Measurements from ENCODE around the gene ZNF319.

The ZNF319 gene

DNA sequence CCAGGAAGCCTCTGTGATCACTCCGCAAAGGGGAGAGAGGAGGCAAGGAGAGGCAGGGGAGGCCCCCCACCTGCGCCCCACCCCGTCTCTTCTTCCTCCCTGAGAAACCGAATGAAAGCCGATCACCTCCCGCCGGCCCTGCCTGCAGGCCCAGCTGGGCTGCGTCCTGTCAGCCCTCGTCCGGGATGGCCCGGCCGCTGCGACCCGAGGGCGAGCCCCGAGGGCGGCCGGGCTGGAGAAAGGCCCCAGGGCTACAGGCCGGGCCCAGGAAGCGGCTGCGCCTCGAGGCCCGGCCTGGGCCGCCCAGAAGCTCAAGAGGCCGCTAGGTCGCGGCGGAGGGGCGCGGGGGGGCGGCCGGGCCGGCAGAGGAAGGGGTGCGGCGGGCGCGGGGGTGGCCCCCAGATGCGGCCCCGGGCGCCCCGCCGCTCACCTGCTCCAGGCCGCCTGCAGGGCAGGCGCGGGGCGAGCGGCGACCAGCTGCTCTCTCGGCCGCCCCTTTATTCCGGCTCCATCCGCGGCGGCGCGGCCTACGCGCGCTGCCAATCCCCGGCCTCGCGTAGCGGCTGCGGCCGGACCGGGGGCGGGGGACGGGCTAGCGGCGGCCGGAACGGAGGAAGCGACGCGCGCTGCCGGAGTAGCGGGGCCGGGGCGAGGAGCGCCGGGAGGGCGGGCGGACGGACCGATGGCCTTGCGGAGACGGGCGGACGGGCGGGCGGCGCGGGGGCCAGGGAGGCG, at the start of gene ZNF319:
ZNF319 (minus strand) TSS at position 702 of the 735 bp plus-strand sequence. CDS start 2,407 bp downstream, outside the sequence.
- no peak for FAIRE-seq

DNA sequence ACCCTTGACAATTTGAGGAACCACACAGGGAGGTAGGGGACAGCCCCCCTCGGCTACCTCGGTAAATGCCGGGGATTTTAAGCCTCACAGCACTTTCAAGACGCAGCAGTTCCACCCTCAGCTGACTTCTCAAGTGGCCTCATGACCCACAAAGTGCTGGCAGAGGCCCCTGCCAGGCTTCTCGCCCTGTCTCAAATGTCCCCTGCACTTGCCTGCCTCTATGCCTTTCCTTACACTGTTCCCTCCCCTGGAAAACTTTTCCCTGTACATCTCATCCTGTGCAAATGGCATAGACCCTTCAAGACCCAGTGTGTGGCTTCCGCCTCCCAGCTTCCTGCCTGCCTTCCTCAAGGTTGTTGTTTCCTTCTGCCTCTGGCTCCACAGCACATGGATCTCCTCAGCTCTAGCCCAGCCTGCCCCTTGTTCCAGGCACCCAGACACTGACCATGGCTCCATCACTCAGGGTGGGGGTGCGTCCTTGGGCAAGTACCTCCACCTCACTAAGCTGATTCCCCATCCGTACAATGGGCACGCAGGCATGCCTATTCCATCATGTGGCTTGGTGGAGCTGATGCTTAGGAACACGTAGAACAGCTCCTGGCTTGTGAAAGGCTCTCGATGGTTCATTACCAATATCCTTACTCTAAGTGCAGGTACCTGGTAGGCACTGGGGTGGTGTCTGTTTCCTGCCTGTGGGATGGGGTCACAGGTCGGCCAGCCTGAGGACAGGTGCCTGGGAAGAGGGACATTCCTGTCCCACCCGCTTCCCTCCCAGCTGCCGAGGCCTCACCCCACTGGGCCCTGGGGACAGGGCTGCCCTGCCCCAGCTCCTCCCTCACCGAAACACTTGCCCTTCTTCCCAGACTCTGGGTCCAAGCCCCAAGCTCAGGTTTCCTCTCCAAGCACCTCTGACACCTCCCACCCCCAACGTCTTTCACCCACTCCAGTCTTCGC, 49.0 kb upstream of the ZNF319 start:
- FAIRE-seq: no peak

More for the DNA sequence above, at the start of gene ZNF319:
- no peak for DNase-seq (ENCODE audit: extremely low spot score, insufficient read length, low read depth)

DNA sequence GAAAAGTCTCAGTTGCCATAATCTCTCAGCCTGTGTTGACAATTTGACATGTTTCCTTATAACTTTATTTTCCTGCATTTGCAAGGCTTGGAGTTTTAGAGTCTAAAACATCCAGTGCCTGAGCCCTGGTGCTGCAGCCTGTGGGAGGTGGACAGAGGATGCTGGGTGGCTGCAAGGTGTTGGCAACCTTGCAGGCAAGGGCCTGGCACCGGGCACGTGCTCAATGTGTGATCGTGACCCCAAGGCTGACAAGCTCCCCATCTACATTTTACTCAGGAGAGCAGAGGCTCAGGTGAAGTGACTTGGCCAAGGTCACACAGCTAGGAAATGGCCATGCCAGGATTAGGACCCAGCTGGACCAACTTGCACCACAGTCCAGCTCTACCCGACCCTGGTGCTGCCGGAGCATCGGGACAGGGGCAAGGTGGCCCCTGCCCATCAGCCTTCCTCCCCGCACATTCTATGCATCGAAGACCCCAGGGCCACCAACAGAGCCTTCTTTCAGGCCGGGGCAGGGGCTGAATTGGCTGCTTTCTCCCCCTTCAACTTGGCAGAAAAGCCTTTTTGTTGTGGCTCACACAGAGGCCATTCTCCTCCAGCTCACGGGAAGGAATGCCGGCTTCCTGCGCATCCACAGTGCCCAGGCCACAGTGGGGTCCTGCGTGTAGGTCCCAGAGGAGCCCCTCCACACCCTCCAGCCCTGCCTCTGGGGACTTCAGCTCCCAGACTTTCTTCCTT, 48.2 kb upstream of the ZNF319 start:
- FAIRE-seq (no peak), DNase-seq (ENCODE audit: extremely low spot score, insufficient read length, low read depth) (no peak)

More for the DNA sequence above, 49.0 kb upstream of the ZNF319 start:
- no peak for DNase-seq (ENCODE audit: extremely low spot score, insufficient read length, low read depth)

DNA sequence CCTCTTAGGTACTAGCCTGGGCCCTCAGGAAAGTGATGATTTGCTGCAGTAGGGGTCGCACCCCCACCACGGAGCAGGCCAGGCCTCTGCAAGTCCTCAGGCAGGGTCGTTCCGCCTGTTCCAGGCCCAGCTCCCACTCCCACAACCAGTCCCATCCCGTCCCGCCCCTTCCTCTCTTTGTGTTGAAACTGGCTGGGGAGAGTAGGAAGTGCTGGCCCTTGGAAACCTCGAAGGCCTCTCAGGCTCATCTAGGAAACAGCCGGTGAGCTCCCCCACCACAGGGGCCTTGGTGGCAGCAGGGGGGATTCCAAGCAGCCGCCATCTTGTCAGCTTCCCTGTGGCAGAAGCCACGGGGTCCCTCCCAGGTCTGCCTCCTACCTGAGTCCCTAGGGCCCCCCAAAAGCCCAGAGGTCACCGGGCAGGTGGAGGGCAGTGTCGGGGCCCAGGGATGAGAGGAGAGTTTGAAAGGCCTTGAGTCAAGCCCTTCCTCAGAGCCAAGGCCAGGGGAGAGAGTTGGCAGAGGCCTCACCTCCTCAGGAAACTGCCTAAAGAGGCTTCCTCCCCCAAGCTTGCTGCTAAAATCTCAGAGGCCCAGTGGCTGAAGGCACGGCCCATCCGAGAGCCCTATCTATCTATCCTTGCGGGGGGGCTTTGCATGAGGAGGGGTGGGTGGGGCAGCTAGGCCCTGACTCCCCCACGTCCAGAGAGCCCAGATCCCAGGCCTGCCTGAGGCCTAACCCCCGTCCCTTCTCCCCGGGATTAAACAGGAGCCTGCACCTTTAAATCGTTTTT, 47.3 kb upstream of the ZNF319 start:
- DNase-seq (ENCODE audit: extremely low spot score, insufficient read length, low read depth) (no peak), FAIRE-seq (no peak)

- FAIRE-seq (no peak), DNase-seq (ENCODE audit: extremely low spot score, insufficient read length, low read depth) (no peak)
Measured at GRCh38 chr16:58046936-58047335, 46.5 kb upstream of the ZNF319 start.

- no peak for FAIRE-seq
- no peak for DNase-seq (ENCODE audit: extremely low spot score, insufficient read length, low read depth)
Measured at GRCh38 chr16:58046054-58046881, 45.8 kb upstream of the ZNF319 start.

GRCh38 chr16:58045096-58045495, 44.6 kb upstream of the ZNF319 start:
- DNase-seq (ENCODE audit: extremely low spot score, insufficient read length, low read depth): no peak
- no peak for FAIRE-seq

DNA sequence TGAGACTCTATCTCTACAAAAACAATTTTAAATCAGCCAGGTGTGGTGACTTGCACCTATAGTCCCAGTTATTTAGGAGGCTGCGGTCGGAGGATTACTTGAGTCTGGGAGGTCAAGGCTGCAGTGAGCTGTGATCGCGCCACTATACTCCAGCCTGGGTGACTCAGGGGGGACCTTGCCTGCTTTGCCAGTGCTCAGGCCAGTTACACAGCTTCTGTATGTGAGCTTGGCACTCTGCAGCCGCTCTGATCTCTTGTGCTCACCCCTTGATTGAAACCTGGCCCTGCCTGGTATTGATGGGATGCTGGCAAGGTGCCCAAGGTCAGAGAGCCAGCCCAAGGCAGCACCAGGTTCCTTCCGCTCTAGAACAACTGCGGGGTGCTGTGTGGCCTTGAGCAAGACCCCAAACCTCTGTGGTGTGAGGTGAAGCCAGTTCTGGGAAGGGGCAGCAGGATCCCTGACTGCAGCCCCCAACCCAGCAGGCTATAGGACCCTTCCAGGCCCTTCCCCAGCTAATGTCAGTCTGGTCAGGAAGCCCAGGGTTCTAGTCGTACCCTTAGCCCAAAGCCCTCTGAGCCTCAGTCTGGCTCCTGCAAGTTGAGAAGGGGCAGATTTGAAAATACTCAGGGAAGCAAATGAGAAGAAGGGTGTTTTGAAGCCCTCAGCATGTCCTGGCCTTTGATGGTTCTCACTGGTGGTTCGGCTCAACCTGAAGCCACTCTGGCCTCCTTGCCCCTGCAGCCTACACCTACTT, 44.0 kb upstream of the ZNF319 start:
- FAIRE-seq: no peak
- DNase-seq (ENCODE audit: extremely low spot score, insufficient read length, low read depth): no peak

- FAIRE-seq (no peak), DNase-seq (ENCODE audit: extremely low spot score, insufficient read length, low read depth) (no peak)
Measured at GRCh38 chr16:58043571-58044155, 43.2 kb upstream of the ZNF319 start.

DNA sequence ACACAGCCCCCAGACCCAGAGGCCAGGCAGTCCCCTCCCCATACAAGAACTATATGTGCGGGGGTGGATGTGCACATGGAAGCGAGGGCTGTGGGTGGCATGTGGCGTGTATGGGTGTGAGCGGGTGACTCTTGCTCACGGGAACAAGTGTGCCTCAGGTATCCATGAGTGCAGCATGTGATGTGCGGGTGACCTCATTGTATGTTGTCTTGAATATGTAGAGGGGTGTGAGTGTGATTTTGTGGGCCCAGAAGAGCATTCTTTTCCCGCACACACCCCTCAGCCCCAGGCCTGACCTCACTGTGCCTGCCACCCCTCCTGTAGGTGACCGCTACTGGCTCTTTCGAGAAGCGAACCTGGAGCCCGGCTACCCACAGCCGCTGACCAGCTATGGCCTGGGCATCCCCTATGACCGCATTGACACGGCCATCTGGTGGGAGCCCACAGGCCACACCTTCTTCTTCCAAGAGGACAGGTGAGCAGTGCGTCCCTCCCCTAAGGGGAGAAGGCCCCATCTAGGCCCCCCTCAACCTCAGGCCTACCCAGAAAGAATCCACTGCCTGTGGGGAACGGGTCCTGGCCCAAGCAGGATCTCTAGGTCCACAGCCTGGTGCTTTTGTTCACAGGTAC, 42.5 kb upstream of the ZNF319 start:
- no peak for DNase-seq (ENCODE audit: extremely low spot score, insufficient read length, low read depth)

GRCh38 chr16:58042001-58042885, 41.8 kb upstream of the ZNF319 start:
- FAIRE-seq (no peak), DNase-seq (ENCODE audit: extremely low spot score, insufficient read length, low read depth) (no peak)

More for the DNA sequence above, 42.5 kb upstream of the ZNF319 start:
- FAIRE-seq: no peak

GRCh38 chr16:58041628-58041955, 41.1 kb upstream of the ZNF319 start:
- no peak for DNase-seq (ENCODE audit: extremely low spot score, insufficient read length, low read depth)
- no peak for FAIRE-seq

- no peak for FAIRE-seq
- no peak for DNase-seq (ENCODE audit: extremely low spot score, insufficient read length, low read depth)
Measured at GRCh38 chr16:58040945-58041627, 40.6 kb upstream of the ZNF319 start.

DNA sequence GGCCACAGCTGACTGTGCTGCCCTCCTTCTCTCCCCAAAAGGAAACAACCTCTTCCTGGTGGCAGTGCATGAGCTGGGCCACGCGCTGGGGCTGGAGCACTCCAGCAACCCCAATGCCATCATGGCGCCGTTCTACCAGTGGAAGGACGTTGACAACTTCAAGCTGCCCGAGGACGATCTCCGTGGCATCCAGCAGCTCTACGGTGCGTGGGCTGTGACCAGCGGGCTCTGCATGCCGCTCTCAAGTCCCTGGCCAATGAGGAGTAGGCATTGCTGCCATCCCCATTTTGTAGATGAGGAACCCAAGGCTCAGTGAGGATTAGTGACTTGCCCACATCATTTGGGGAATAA, 40.0 kb upstream of the ZNF319 start:
- FAIRE-seq (no peak), DNase-seq (ENCODE audit: extremely low spot score, insufficient read length, low read depth) (no peak)

DNA sequence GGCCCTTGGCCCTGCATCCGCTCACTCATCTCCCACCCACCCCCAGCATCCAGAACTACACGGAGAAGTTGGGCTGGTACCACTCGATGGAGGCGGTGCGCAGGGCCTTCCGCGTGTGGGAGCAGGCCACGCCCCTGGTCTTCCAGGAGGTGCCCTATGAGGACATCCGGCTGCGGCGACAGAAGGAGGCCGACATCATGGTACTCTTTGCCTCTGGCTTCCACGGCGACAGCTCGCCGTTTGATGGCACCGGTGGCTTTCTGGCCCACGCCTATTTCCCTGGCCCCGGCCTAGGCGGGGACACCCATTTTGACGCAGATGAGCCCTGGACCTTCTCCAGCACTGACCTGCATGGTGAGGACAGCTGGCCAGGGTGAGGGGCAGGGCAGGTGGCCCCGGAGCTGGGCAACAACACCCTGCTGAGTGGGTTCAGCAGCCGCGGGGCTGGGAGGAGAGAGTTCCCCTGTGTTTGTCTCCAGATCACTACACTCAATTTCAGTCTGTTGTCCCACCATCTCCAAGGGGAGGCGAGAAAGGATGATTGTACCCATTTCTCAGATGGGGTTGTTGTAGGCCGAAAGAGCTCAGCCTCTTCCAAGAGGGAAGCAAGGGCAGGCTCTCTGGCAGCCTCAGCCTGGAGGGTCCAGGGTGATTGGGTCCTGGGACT, 39.5 kb upstream of the ZNF319 start:
- FAIRE-seq (no peak), DNase-seq (ENCODE audit: extremely low spot score, insufficient read length, low read depth) (no peak)
